NK-92 (cell line): Measurements from ENCODE around the gene AGPAT1.

Source experiments
- DNase-seq: peaks from one replicate; lab custom pipeline; 2025; ENCODE audit not compliant: unreplicated experiment; lab: John Stamatoyannopoulos, UW

The AGPAT1 gene

DNA sequence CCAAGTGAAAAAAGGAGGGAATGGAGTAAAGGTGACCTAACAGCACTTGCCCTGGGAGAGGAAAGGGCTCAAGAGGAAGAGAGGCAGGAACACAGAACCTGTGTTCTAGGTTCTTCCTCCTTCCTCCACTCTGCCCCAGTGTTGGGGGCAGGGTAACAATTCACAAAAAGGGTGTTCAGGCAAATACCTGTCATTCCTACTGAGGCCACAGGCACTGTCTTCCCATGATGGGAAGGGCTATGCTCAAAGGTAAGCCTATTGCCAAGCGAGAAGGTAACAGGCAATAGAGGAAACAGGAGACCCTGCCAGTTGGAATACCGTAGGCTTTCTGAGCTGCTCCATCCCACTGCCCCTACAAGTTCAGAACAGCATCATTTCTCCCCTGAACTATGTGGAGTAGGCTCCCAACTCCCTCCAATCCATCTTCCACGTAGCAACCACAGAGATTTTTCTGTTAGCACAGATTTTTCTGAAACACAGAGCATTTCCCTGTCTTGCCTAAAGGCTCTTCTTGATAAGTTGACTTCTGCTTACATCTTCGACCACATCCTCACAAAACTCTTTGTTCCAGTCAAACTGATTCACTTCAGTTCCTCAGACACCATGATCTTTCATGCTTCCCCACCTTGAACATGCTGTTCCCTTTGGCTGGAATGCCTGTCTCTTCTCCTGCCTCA is 2.7 kb downstream of the AGPAT1 start:
- no peak for DNase-seq

DNA sequence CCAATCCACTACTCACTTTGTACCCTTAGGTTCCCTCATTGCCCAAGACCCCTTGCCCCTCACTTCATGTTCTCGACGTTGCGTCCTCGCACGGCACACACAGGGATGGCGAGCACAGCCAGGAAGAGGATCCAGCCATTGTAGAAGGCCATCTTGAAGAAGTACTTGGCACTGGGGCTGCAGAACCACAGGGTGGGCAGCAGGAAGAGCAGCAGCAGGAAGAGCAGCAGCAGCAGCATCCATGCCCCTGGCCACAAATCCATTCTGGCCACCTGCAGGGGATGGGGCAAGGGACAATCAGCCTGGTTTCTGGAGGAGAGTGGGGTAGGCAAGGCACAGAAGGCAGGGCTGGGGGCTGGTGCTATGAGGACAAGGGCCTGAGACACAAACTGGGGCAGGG is 4.7 kb downstream of the AGPAT1 start:
- DNase-seq = no peak

DNA sequence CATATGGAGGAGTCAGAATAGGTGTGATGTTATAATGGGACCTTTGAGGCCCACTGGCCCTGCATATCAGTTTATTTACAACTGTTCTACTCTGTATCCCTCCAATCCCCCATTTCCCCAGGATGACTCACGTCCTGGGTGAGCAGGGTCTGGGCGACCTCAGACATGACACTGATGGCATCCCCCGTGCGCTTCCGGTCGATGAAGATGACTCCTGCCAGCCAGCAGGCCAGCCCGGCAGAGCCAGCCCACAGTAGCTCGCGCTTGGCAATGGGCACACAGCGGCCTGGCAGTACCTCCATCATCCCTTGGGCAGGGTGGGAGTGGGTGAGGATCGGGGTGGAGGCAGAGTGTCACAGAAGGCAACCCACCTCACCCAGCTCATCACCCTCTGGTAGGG is 5.6 kb downstream of the AGPAT1 start:
- no peak for DNase-seq

DNA sequence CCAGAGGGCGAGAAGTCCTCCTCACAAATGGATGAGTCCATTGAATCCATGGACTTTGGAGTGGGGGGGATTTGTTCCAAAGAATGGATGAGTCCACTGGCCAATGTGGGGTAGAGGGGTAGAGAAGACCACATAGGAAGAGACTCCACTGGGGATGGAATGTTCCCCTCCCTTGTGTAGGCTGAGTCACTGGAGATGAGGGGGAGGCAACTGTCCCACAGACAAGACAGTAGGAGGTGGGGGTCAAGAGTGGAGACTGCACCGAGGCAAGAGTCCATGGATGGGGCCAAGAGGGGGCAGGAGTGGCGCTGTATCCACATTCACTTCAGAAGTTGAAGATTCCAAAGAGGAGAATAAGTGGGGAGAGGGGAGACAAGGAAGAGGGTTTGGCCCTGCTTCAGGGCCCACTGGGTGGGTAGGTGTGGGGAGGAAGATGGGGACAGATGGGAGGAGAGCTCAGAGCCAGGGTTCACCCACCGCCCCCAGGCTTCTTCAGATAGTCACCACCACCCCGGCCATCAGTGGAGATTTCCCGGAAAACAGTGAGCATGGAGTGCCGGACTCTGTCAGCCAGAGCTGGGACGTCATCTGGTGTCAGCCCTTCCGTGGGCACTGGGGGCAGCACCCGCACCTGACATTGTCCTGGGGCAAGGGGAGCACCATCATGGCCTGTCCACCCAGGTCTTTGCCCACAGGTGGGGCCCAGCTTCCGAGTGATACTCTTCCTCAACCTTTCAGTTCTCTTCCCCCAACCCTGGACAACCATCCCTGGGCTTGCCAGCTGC is 6.9 kb downstream of the AGPAT1 start:
- DNase-seq = no peak

DNA sequence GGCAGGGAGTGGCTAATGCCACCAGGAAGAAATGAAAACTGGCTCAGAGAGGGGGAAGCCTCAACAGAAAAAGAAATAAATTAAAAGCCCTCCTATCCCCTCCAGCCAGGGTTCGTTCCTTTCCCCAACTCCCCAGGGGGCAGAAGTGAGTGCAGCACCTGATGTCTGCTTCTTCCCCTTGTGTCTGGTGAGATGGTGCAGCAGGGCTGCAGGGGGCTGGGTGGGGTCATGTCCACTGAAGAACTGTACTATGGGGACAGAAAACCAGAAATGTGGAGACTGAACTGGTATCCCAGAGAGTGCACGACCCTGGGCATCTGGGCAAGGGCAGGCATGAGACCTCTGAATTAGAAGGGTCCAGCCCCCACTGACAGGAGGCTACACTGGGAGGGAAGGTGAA is 7.5 kb downstream of the AGPAT1 start:
- no peak for DNase-seq

DNA sequence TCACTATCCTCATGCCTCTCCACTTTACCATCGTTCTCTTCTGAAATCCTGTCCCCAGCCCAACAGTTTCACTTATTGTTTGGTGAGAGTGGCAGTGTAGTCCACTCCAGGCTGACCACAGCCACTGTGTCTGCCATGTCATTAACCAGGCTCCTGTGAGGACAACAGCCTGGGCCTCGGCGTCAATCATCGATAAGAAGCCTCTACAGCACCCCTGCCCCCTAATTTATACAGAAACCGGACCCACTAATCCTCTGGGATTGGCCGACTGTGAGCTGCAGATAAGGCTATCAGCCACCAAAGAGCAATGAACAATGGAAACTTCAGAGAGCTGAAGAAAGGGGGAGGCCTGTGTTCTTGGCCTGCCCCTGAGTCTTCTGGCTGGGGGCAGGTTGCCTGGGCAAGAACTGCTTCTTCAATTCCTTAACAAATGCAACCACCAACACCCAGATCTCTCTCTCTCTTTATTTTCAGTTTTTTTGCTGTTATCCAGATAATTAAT is 8.1 kb downstream of the AGPAT1 start:
- DNase-seq = no peak

DNA sequence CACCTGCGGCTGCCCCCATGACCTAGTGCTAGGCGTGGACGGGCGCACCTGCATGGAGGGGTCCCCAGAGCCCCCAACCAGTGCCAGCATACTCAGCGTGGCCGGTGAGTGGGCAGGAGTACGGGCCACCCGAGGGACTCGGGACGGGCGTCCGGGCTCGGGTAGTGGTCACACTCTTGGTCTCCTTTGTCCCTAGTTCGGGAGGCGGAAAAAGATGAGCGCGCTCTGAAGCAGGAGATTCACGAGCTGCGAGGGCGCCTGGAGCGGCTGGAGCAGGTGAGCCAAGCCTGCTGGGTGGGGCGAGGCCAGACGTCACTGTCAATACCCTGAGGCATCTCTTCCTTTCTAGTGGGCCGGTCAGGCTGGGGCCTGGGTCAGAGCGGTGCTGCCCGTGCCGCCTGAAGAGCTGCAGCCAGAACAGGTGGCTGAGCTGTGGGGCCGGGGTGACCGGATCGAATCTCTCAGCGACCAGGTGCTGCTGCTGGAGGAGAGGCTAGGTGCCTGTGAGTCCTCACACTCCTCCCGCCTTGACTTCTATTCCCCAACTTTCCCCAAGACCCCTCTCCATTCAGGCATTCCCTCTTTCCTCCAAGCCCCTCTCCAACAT is 8.6 kb downstream of the AGPAT1 start:
- DNase-seq = no peak

DNA sequence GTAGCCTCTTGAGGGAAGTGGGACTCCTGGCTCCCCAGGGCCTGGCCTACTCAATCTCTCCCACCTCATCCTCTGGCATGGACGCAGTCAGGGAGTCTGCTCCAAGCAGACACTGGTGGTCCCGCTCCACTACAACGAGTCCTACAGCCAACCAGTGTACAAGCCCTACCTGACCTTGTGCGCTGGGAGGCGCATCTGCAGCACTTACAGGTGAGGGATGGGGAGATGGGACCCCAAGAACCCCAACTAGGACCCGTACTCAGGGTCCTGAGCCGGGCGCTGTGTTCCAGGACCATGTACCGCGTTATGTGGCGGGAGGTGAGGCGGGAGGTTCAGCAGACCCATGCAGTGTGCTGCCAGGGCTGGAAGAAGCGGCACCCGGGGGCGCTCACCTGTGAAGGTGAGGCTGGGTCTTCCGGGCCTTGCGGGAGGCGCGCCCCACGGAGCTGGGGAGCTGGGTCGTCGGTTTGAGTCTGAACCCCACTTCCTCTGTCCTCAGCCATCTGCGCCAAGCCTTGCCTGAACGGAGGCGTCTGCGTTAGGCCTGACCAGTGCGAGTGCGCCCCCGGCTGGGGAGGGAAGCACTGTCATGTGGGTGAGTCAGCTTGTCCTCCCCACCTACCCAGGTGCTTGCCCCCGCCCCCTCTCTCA is 9.3 kb downstream of the AGPAT1 start:
- DNase-seq = no peak

DNA sequence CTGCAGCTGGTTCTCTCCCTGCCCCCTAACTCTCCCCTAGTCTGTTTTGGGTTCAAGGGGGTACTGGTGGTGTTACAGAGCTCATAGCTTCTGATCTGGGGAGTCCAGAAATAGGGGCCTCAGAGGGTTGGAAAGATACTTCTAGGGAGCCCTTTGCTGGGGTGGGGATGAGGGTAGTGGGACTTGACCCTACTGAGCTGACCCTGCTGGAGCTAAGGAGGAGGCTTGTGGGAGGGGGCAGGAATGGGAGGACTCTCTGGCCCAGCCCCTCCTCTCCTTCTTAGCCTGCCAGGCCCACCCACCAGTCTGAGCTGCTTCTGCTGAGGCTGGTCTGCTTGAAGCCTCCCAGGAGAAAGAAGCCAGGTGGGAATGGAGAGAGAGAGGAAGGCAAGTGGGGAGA is 11.6 kb downstream of the AGPAT1 start, which contains the start of gene EGFL8:
Gene EGFL8 (plus strand): TSS at position 301 of the 400 bp plus-strand sequence. CDS start 1,571 bp downstream, outside the sequence.
- no peak for DNase-seq

DNA sequence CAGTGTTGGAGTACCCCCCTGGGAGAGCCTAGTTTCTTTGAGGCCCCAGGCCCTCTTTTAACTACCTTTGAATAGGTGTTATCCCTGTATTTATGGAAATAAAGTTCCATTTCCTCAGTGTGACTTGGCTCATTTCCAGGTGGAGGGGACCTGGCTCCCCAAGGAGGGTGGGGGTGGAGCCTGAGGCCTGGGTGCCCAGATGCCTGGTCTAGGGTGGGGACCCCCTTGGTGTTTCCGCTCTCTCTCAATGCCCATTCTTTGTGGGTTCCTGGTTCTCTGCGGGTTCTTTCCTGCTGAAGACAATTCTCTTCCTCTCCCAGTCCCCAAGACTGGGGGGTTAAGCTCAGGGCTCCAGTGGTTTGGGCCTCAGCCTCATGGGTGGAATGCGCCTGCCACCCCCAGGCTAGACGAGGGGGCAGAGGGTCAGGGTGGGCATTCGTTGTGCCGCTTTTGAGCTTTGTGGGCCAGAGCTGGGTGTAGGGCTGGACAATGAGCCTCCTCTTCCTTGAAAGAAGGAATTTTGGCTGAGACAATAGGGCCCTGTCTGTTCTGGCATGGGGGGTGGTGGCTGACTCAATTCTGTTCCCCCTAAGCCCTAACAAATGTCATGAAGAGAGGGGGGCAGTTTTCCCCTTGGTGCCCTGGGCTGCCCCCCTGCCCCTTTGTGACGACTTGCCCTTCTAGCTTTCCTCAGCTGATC is 12.2 kb downstream of the AGPAT1 start:
- no peak for DNase-seq

DNA sequence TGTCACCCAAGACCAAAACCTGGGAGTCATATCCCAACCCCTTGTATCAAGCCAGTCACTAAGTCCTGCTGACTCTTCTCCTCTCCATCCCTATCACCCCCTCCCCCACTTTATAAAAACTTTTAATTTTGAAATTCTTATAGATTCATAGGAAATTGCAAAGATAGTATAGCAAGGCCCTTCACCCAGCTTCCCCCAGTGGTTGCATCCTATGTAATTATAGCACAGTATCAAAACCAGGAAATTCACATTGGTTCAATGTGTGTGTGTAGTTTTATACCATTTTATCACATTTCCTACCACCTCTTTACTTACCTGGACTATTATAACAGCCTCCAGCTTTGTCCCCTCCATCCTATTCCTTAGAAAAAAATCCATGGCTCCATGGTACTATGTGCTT is 17.8 kb downstream of the AGPAT1 start:
- DNase-seq = no peak

DNA sequence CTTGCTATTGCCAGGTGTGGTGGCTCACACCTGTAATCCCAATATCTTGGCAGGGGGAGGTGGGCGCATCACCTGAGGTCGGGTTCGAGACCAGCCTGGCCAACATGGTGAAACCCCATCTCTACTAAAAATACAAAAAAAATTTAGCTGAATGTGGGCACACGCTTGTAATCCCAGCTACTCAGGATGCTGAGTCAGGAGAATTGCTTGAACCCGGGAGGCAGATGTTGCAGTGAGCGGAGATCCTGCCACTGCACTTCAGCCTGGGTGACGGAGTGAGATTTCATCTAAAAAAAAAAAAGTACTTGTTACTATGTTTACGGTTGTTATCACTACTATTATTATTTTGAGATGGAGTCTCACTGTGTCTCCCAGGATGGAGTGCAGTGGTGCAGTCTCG is 19.0 kb downstream of the AGPAT1 start:
- no peak for DNase-seq

DNA sequence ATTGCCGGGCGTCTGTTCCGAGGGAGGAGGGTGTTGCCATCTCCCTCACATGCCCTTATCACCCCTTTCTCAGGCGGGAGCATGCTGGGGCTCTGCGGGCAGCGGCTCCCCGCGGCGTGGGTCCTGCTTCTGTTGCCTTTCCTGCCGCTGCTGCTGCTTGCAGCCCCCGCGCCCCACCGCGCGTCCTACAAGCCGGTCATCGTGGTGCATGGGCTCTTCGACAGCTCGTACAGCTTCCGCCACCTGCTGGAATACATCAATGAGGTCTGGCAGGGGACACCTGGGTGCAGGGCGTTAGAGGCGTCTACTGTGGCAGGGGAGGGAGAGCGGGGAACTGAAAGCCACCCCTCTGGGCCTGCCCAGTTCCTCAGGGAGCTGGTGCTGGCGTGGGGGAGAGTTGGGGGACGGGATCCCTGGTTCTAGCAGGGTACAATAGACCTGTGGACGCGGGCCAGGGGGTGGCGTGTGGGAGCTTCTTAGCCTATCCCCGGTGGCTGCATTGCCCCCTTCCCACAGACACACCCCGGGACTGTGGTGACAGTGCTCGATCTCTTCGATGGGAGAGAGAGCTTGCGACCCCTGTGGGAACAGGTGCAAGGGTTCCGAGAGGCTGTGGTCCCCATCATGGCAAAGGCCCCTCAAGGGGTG is 21.2 kb downstream of the AGPAT1 start:
- DNase-seq = no peak

DNA sequence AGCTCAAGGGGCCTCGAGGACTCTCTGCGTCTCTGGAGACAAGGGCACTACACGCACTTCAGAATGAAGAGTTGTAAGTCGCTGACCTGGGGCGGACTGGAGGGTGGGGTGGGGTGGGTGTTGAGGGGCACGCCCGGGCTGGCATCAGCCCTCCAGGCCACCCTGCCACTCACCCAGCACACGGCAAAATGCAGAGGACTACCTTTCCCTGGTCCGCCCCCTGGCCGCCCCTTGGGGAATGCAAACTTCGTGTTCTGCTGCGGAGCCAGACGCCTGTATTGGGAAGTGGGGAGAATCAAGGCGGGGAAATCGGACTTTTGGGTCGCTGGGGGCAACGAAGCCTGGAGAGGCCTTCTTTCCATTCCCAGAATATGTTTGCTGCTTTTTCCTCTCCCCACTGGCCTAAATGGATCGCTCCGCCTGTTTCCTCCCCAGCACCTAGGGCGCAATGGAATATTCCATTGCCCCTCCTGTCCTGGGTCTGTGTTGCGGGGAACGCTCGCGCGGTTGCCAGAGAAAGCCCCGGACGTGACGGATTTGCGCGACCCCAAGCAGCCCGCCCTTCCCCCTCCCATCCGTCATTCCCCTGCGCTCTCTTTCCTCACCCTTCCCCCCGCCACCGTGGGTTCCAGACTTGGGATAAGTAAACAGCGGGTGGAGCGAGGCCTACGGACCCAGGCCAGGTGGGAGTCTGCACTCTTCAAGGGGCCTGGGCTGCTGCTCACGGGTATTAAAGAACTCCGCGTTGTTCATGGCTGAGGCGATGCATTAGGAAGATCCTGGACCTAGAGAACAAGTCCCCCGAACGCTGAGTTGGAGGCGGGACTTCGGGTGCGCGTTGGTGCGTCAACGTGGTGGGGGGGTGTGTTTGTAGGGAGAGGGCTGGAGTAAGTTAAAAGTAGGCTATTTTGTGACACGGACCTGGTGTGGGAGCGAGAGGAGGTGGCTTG is 22.0 kb downstream of the AGPAT1 start, which contains the start of gene PPT2:
Gene PPT2 (plus strand): TSS at position 578 of the 950 bp plus-strand sequence. CDS start 454 bp downstream, outside the sequence.
- DNase-seq = no peak

DNA sequence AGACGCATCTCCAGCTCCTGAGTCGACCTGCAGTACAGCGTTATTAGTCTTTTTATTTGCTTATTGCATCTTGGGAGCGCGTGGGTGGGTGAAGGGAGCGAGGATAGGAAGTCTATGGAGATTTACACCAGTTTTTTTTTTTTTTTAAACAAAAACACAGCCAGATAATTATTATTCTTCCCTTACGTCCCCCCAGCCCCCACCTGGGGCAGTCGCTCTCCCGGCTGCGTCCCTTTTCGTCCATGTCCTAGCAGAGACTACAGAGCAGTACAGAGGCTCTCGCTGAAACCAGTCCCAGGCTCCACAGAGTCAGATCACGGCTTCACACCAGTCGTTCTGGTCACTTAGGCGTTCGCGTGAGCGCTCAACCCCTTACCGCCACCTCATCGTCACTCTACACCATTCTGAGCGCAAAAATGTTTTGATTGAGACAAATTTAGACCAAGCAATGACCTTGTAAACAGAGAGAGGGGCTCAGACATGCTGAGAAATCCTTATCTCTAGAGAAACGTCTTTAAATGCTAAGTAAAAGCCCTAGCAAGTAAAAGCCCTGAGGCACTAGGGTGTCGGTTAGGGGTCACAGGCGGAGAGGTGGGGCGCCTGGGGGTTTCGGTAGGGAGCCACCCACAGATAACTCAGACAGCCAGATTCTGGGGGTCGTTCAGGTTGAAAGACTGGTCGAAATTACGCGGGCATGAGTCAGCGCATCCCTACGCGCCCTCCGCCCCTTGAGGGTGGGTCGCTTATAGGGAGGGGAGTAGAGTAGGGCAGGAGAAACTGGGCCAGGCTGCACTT is 22.9 kb downstream of the AGPAT1 start:
- DNase-seq = no peak

DNA sequence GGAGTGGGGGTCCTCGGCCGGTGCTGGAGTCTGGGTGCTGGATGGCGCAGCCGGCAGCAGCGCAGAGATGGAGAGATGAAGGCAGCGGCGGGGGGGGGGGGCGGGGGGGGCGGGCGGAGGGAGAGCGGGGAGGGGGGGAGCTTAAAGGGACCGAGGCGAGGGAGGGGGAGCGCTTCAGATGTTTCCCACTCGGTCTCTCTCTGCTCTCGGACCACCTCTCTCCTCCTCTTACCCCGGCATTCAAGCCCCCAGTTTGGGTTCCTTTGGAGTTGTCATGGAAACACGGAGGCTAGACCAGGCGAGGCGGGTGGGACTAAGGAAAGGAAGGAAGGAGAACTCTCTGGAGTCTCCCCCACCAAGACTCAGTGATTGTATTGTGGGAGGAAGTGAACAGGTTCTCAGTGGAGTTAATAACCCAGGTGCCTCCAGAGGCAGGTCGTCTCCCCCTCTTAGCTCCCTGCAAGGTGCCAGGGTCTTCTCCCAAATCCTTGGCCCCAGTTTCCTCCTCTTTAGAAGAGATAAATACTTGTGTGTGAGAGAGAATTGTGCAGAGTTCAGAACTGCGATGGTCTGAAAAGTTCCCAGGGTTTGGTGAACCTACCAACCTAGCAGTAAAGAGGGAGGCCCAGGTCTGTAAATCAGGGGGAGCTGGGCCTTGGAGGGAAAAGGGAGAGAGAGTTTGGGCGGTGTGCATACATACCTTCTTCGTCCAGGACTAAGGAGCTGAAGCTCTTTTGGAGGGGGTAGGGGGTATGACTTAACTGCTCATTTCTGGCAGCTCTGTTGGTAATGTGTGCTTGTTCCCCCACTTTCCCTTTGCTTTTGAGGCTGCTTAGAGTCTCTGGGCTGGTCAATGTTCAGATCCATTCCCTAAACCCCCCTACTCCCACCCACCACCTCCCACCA is 23.8 kb downstream of the AGPAT1 start, which contains the start of gene PRRT1:
Gene PRRT1 (minus strand): TSS at position 77 of the 906 bp plus-strand sequence. CDS start 112 bp downstream, outside the sequence.
- DNase-seq = no peak
